PC-9 (cell line): Measurements from ENCODE around the gene GRIN2A.

Experiments used
- EZH2 ChIP-seq: fragments of 200-600 bp; sonication (generic); IDR thresholded peaks from 2 replicates; pipeline ENCODE4 v1.8.0; 2017; ENCODE audit warnings: antibody characterized with exemption, low read depth
- TF ChIP-seq, protein P1 (sequence below): fragments of 200-600 bp; sonication (generic); conservative IDR thresholded peaks from 2 replicates; pipeline ENCODE4 v1.6.1; 2017; ENCODE audit warnings: mixed run types, antibody characterized with exemption, mild to moderate bottlenecking, moderate library complexity

DNA sequence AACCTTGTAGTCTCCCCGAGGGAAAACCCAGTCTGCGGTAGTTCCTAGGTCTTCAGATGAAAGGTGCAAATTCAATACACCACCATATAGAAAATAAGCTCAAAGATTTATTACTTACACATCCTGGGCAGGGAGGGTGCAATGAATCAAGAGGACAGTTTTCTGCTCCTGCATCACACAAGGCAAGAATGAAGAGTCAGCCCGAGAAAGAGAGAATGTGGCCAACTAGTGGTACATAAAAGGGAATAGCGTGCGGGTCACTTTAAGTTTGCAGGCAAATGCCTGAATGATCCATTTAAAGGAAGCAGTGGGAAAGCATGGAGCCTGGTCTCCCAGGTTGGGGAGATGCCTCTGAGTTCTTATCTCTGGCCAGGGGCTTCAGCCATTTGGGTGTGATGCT is 403.4 kb downstream of the GRIN2A start:
- TF ChIP-seq, protein P1, sequence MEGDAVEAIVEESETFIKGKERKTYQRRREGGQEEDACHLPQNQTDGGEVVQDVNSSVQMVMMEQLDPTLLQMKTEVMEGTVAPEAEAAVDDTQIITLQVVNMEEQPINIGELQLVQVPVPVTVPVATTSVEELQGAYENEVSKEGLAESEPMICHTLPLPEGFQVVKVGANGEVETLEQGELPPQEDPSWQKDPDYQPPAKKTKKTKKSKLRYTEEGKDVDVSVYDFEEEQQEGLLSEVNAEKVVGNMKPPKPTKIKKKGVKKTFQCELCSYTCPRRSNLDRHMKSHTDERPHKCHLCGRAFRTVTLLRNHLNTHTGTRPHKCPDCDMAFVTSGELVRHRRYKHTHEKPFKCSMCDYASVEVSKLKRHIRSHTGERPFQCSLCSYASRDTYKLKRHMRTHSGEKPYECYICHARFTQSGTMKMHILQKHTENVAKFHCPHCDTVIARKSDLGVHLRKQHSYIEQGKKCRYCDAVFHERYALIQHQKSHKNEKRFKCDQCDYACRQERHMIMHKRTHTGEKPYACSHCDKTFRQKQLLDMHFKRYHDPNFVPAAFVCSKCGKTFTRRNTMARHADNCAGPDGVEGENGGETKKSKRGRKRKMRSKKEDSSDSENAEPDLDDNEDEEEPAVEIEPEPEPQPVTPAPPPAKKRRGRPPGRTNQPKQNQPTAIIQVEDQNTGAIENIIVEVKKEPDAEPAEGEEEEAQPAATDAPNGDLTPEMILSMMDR, result no peak
- TF ChIP-seq EZH2, result no peak
